Measurements from ENCODE around the gene HEATR5A. TPM values are rescaled to one million over a fixed set of nuclear protein-coding genes. Genes with fewer than 3 reads are reported as not detected.

Gene HEATR5A
- total and polyA plus RNA-seq, 2 donors (not counting 1 experiment from before 2014, with no cell fraction given) = 4.8 to 22.1 TPM

DNA sequence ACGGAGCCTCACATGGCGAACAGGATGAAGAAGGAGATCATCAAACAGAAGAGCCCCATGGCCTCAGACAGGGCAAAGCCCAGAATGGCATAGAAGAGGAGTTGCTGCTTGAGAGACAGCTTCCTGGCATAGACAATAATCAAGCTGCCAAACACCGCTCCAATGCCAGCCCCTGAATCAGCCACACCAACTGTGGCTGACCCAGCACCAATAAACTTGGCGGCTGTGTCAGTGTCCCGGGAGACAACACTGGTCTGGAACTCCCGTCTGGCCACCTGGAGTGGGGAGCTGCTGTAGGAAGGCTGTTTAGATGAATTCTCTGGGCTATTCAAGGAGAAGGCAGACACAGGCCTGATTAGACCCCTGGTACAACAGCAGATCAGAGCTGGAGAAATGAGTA, 100.1 kb downstream of the HEATR5A start:
- Histone ChIP-seq H4K20me1 (ENCODE audit: control insufficient read depth, insufficient read depth, low read length, poor library complexity, severe bottlenecking) (no peaks in the 10 kb centered on the region), H2AFZ (ENCODE audit: insufficient read depth, low read depth, low read length, poor library complexity, severe bottlenecking) (no peak overlapping the region), H3K79me2 (ENCODE audit: control insufficient read depth, insufficient read depth, low read length) (no peaks in the 10 kb centered on the region), H3K27me3 (replicated peaks in 1 of 4; ENCODE audit: control extremely low read depth in 1 of 4, control insufficient read depth in 3 of 4, insufficient read depth in 4 of 4, low read length in 3 of 4) (no peaks in the 10 kb centered on the region), H3K9ac (ENCODE audit: low read length) (no peak overlapping the region), H3K4me3 (ENCODE audit: control extremely low read depth in 1 of 5, extremely low read depth in 1 of 5, insufficient read depth in 1 of 5, low read depth in 2 of 5, low read length in 4 of 5) (no peak overlapping the region), H3K4me1 (ENCODE audit: control insufficient read depth in 2 of 2, insufficient read depth in 2 of 2, low read length in 2 of 2) (no peaks in the 10 kb centered on the region), H3K9me3 (ENCODE audit: control extremely low read depth in 1 of 3, control insufficient read depth in 2 of 3, insufficient read depth in 1 of 3, low read length in 2 of 3) (no peaks in the 10 kb centered on the region), H3K27ac (ENCODE audit: low read length in 2 of 2) (no peak overlapping the region), H3K36me3 (replicated peaks in 1 of 2; ENCODE audit: control extremely low read depth in 1 of 2, control insufficient read depth in 1 of 2, extremely low read depth in 1 of 2, insufficient read depth in 2 of 2, low read length in 1 of 2) (peaks cover 0 to 5% of the 10 kb centered on the region in 2 experiments), H3K4me2 (replicated peaks; ENCODE audit: low read depth, low read length, poor library complexity, severe bottlenecking) (no peak overlapping the region)
- DNase-seq (no peak), ATAC-seq (ENCODE audit: low read depth) (no peak)
- no peak overlapping the region for H3K27ac Mint-ChIP-seq
- H3K27me3 Mint-ChIP-seq = no peaks in the 10 kb centered on the region
- no peaks in the 10 kb centered on the region for H3K4me1 Mint-ChIP-seq
- ChIA-PET CTCF (interaction anchor here (0.6 kb wide), 1 partner anchor 332 kb away, joined by 3 read pairs; no protein-coding TSS in a partner anchor), POLR2A (no interaction called here)
- intact Hi-C loops (cut with micrococcal nuclease) = no loop called here
- no peak overlapping the region for H3K4me3 Mint-ChIP-seq
- WGBS (ENCODE audit: insufficient coverage) = 97% methylated on average over 5 of the region's 6 CpGs
- no peaks in the 10 kb centered on the region for H3K9me3 Mint-ChIP-seq (ENCODE audit: insufficient read depth)
- TF ChIP-seq EZH2 (IDR thresholded peaks at IDR 0.05; ENCODE audit: borderline replicate concordance, insufficient read depth, low read depth, low read length, poor library complexity, severe bottlenecking) = no peak
- TF ChIP-seq, protein P1, sequence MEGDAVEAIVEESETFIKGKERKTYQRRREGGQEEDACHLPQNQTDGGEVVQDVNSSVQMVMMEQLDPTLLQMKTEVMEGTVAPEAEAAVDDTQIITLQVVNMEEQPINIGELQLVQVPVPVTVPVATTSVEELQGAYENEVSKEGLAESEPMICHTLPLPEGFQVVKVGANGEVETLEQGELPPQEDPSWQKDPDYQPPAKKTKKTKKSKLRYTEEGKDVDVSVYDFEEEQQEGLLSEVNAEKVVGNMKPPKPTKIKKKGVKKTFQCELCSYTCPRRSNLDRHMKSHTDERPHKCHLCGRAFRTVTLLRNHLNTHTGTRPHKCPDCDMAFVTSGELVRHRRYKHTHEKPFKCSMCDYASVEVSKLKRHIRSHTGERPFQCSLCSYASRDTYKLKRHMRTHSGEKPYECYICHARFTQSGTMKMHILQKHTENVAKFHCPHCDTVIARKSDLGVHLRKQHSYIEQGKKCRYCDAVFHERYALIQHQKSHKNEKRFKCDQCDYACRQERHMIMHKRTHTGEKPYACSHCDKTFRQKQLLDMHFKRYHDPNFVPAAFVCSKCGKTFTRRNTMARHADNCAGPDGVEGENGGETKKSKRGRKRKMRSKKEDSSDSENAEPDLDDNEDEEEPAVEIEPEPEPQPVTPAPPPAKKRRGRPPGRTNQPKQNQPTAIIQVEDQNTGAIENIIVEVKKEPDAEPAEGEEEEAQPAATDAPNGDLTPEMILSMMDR (IDR thresholded peaks at IDR 0.05) = no peak

DNA sequence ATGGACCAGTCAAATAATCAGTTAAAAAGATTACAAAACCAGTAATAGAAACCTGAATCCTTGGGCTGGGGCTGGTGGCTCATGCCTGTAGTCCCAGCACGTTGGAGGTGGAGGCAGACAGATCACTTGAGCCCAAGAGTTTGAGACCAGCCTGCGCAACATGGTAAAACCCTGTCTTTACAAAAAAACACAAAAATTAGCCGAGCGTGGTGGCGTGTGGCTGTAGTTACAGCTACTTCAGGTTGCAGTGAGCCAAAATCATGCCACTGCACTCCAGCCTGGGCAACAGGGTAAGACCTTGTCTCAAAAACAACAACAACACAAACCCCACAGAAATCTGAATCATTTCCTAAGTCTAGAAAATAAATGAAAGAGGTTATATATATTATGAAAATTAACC, 100.6 kb downstream of the HEATR5A start:
- H3K27me3 ChIP-seq (replicated peaks in 1 of 4; ENCODE audit: control extremely low read depth in 1 of 4, control insufficient read depth in 3 of 4, insufficient read depth in 4 of 4, low read length in 3 of 4) = no peaks in the 10 kb centered on the region
- ATAC-seq (ENCODE audit: low read depth) (no peak), DNase-seq (no peak)
- TF ChIP-seq, protein P1 (IDR thresholded peaks at IDR 0.05) = no peak
- no peak for TF ChIP-seq EZH2 (IDR thresholded peaks at IDR 0.05; ENCODE audit: borderline replicate concordance, insufficient read depth, low read depth, low read length, poor library complexity, severe bottlenecking)
- H3K27ac ChIP-seq (ENCODE audit: low read length in 2 of 2) = no peak overlapping the region
- H3K4me3 Mint-ChIP-seq = no peak overlapping the region
- no peak overlapping the region for H3K4me3 ChIP-seq (ENCODE audit: control extremely low read depth in 1 of 5, extremely low read depth in 1 of 5, insufficient read depth in 1 of 5, low read depth in 2 of 5, low read length in 4 of 5)
- no peaks in the 10 kb centered on the region for H3K9me3 Mint-ChIP-seq (ENCODE audit: insufficient read depth)
- H3K9ac ChIP-seq (ENCODE audit: low read length) = no peak overlapping the region
- no peak overlapping the region for H2AFZ ChIP-seq (ENCODE audit: insufficient read depth, low read depth, low read length, poor library complexity, severe bottlenecking)
- no peaks in the 10 kb centered on the region for H3K27me3 Mint-ChIP-seq
- no peaks in the 10 kb centered on the region for H3K9me3 ChIP-seq (ENCODE audit: control extremely low read depth in 1 of 3, control insufficient read depth in 2 of 3, insufficient read depth in 1 of 3, low read length in 2 of 3)
- peaks cover 0 to 5% of the 10 kb centered on the region in 2 experiments for H3K36me3 ChIP-seq (replicated peaks in 1 of 2; ENCODE audit: control extremely low read depth in 1 of 2, control insufficient read depth in 1 of 2, extremely low read depth in 1 of 2, insufficient read depth in 2 of 2, low read length in 1 of 2)
- CTCF ChIA-PET = no interaction called here
- POLR2A ChIA-PET = no interaction called here
- no peak overlapping the region for H3K4me2 ChIP-seq (replicated peaks; ENCODE audit: low read depth, low read length, poor library complexity, severe bottlenecking)
- no peaks in the 10 kb centered on the region for H3K4me1 ChIP-seq (ENCODE audit: control insufficient read depth in 2 of 2, insufficient read depth in 2 of 2, low read length in 2 of 2)
- no peak overlapping the region for H3K27ac Mint-ChIP-seq
- no peaks in the 10 kb centered on the region for H3K4me1 Mint-ChIP-seq
- H4K20me1 ChIP-seq (ENCODE audit: control insufficient read depth, insufficient read depth, low read length, poor library complexity, severe bottlenecking) = no peaks in the 10 kb centered on the region
- H3K79me2 ChIP-seq (ENCODE audit: control insufficient read depth, insufficient read depth, low read length) = no peaks in the 10 kb centered on the region
- intact Hi-C loops (cut with micrococcal nuclease) = no loop called here
- 98% methylated on average over 5 of the region's 5 CpGs for WGBS (ENCODE audit: insufficient coverage)
